ENCODE results near the gene EGFR.

The EGFR gene

GRCh38 chr7:55252386-55252785, 233.6 kb downstream of the EGFR start:
- TF ChIP-seq TAF1 (IDR thresholded peaks at IDR 0.05; ENCODE audit: borderline replicate concordance, insufficient read depth, low read length), result no peak

DNA sequence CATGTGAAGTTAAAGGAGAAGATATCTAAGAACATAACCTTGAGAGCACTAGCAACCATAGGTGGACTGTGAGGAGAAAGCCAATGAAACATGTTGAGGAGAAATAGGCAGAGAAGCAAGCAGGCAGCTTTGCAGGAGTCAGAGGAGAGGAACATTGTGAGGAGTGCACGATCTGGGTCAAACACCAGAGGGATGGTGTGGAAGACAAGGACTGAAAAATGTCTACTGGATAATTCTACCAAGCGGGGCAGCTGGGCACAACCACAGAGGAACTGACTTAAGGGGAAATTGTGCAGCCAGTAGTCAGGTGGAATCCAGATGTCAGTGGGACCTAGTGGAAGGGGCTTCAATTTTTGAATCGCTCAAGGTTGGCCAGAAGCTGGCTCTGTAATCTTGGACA, 234.4 kb downstream of the EGFR start:
- TF ChIP-seq POLR2AphosphoS5 (IDR thresholded peaks at IDR 0.05; ENCODE audit: low read depth, low read length) (no peak), FOXP2 (optimal IDR thresholded peaks at IDR 0.05; ENCODE audit: borderline replicate concordance, extremely low read depth, extremely low read length, insufficient read depth) (no peak), SIN3A (IDR thresholded peaks at IDR 0.05; ENCODE audit: borderline replicate concordance, insufficient read depth, low read length) (no peak), TAF1 (IDR thresholded peaks at IDR 0.05; ENCODE audit: borderline replicate concordance, insufficient read depth, low read length) (no peak)
- TF ChIP-seq, protein P1, sequence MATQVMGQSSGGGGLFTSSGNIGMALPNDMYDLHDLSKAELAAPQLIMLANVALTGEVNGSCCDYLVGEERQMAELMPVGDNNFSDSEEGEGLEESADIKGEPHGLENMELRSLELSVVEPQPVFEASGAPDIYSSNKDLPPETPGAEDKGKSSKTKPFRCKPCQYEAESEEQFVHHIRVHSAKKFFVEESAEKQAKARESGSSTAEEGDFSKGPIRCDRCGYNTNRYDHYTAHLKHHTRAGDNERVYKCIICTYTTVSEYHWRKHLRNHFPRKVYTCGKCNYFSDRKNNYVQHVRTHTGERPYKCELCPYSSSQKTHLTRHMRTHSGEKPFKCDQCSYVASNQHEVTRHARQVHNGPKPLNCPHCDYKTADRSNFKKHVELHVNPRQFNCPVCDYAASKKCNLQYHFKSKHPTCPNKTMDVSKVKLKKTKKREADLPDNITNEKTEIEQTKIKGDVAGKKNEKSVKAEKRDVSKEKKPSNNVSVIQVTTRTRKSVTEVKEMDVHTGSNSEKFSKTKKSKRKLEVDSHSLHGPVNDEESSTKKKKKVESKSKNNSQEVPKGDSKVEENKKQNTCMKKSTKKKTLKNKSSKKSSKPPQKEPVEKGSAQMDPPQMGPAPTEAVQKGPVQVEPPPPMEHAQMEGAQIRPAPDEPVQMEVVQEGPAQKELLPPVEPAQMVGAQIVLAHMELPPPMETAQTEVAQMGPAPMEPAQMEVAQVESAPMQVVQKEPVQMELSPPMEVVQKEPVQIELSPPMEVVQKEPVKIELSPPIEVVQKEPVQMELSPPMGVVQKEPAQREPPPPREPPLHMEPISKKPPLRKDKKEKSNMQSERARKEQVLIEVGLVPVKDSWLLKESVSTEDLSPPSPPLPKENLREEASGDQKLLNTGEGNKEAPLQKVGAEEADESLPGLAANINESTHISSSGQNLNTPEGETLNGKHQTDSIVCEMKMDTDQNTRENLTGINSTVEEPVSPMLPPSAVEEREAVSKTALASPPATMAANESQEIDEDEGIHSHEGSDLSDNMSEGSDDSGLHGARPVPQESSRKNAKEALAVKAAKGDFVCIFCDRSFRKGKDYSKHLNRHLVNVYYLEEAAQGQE (IDR thresholded peaks at IDR 0.05; ENCODE audit: insufficient read depth in 1 of 2, low read depth in 2 of 2, low read length in 2 of 2), result no peak

DNA sequence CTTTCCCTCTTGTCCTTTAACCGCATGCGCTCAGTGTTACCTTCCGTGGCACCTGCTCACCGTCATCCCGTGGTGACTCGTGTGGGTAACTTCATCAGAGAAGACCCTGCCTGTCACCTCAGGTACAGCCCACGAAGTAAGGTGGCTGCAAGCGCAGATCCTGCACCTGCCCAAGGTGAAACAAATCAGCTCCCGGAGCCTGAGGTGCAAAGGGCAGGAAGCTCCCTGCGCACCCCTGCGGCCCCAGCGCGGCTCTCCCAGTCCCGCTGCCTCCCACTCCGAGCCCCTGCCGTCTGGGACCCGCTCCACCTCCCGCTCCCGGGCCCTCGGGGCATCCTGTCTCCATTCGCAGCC, 235.4 kb downstream of the EGFR start:
- TF ChIP-seq SIN3A (IDR thresholded peaks at IDR 0.05; ENCODE audit: borderline replicate concordance, insufficient read depth, low read length) (no peak), TAF1 (IDR thresholded peaks at IDR 0.05; ENCODE audit: borderline replicate concordance, insufficient read depth, low read length) (no peak), POLR2AphosphoS5 (IDR thresholded peaks at IDR 0.05; ENCODE audit: low read depth, low read length) (no peak), FOXP2 (optimal IDR thresholded peaks at IDR 0.05; ENCODE audit: borderline replicate concordance, extremely low read depth, extremely low read length, insufficient read depth) (no peak)
- TF ChIP-seq, protein P1 (IDR thresholded peaks at IDR 0.05; ENCODE audit: insufficient read depth in 1 of 2, low read depth in 2 of 2, low read length in 2 of 2), result no peak

GRCh38 chr7:55254596-55255495, 236.0 kb downstream of the EGFR start:
- no peak for TF ChIP-seq POLR2AphosphoS5 (IDR thresholded peaks at IDR 0.05; ENCODE audit: low read depth, low read length)
- TF ChIP-seq FOXP2 (optimal IDR thresholded peaks at IDR 0.05; ENCODE audit: borderline replicate concordance, extremely low read depth, extremely low read length, insufficient read depth), result no peak
- TF ChIP-seq, protein P1 (IDR thresholded peaks at IDR 0.05; ENCODE audit: insufficient read depth in 1 of 2, low read depth in 2 of 2, low read length in 2 of 2), result no peak
- no peak for TF ChIP-seq SIN3A (IDR thresholded peaks at IDR 0.05; ENCODE audit: borderline replicate concordance, insufficient read depth, low read length)
- TF ChIP-seq TAF1 (IDR thresholded peaks at IDR 0.05; ENCODE audit: borderline replicate concordance, insufficient read depth, low read length), result no peak

DNA sequence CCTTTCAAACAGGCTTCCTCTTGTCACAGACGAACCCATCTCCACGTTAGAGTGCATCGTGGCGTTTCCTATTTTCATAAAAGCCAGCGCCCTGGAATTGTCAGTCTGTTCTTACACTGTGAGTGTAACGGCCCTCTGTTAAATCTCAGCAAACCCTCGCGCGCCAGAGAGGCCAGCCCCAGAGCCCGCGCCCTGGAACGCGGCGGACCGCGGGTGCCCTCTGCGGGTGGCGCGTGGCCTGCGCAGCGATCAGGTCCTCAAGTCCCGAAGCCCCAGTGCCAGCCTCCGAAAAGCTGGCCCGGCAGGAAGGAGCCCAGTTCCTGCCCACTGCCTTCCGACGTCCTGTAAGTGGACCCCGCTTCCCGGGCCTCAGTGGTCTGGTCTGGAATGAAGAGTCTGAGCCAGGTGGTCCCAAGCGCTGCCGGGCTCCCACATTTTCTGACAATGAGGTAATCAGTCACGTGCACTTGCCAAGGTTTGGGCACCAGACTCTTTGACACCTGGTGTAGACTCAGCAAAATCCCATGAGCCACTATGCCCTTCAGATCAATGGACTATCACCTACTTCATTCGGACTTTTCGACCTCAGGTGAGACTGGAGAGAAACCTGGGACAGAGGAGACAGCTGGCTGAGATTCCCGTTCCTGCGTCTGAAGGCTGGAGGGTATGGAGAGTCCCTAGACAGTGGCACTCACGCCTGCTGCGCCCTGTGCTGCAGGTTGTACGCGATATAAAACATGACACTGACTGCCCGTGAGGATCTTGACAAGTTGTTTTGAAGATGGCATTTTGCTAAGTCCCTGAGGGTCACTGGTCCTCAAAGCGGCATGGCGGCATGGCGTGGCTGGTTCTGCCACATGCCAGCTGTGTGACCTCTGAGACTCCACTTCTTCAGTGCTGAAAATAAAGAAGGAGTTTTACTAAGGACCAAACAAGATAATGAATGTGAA, 237.0 kb downstream of the EGFR start:
- TF ChIP-seq SIN3A (IDR thresholded peaks at IDR 0.05; ENCODE audit: borderline replicate concordance, insufficient read depth, low read length), result no peak
- TF ChIP-seq TAF1 (IDR thresholded peaks at IDR 0.05; ENCODE audit: borderline replicate concordance, insufficient read depth, low read length), result no peak
- peak; percentile 64 for TF ChIP-seq FOXP2 (optimal IDR thresholded peaks at IDR 0.05; ENCODE audit: borderline replicate concordance, extremely low read depth, extremely low read length, insufficient read depth)

All from PFSK-1 (cell line).